Neural cell (in vitro differentiated cells): ENCODE results near the gene CAGE1.

Source experiments
- EZH2 ChIP-seq: fragments of 200-600, 300-800 bp; shearing (Covaris generic), sonication (generic); IDR thresholded peaks from 2 replicates; pipeline ENCODE4 v1.6.1; 2014; ENCODE audit warnings: antibody characterized with exemption, low read length, borderline replicate concordance, mild to moderate bottlenecking; ENCODE audit not compliant: insufficient read depth, poor library complexity, severe bottlenecking
- MXI1 ChIP-seq: fragments of 450-650 bp; conservative IDR thresholded peaks from 2 replicates; pipeline ENCODE4 v1.6.1; 2014; ENCODE audit warnings: antibody characterized with exemption, mild to moderate bottlenecking; ENCODE audit not compliant: poor library complexity, severe bottlenecking
- RAD21 ChIP-seq: fragments of 450-650 bp; conservative IDR thresholded peaks from 2 replicates; pipeline ENCODE4 v1.6.1; 2014; ENCODE audit warnings: antibody characterized with exemption, mild to moderate bottlenecking, moderate library complexity
- TAF1 ChIP-seq: IDR thresholded peaks from 2 replicates; pipeline ENCODE4 v1.6.1; 2012; ENCODE audit warnings: low read depth
- TF ChIP-seq, protein P1 (sequence below): IDR thresholded peaks from 2 replicates; pipeline ENCODE4 v1.6.1; 2012; ENCODE audit warnings: borderline replicate concordance
- TF ChIP-seq, protein P2 (sequence below): fragments of 450-650 bp; IDR thresholded peaks from 2 replicates; pipeline ENCODE4 v1.5.1; 2014; ENCODE audit warnings: antibody characterized with exemption, mild to moderate bottlenecking, moderate library complexity; ENCODE audit not compliant: poor library complexity, severe bottlenecking

GRCh38 chr6:7296602-7297001 lies 92.9 kb downstream of the CAGE1 start:
- TF ChIP-seq, protein P1, sequence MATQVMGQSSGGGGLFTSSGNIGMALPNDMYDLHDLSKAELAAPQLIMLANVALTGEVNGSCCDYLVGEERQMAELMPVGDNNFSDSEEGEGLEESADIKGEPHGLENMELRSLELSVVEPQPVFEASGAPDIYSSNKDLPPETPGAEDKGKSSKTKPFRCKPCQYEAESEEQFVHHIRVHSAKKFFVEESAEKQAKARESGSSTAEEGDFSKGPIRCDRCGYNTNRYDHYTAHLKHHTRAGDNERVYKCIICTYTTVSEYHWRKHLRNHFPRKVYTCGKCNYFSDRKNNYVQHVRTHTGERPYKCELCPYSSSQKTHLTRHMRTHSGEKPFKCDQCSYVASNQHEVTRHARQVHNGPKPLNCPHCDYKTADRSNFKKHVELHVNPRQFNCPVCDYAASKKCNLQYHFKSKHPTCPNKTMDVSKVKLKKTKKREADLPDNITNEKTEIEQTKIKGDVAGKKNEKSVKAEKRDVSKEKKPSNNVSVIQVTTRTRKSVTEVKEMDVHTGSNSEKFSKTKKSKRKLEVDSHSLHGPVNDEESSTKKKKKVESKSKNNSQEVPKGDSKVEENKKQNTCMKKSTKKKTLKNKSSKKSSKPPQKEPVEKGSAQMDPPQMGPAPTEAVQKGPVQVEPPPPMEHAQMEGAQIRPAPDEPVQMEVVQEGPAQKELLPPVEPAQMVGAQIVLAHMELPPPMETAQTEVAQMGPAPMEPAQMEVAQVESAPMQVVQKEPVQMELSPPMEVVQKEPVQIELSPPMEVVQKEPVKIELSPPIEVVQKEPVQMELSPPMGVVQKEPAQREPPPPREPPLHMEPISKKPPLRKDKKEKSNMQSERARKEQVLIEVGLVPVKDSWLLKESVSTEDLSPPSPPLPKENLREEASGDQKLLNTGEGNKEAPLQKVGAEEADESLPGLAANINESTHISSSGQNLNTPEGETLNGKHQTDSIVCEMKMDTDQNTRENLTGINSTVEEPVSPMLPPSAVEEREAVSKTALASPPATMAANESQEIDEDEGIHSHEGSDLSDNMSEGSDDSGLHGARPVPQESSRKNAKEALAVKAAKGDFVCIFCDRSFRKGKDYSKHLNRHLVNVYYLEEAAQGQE, result no peak
- TF ChIP-seq, protein P2, sequence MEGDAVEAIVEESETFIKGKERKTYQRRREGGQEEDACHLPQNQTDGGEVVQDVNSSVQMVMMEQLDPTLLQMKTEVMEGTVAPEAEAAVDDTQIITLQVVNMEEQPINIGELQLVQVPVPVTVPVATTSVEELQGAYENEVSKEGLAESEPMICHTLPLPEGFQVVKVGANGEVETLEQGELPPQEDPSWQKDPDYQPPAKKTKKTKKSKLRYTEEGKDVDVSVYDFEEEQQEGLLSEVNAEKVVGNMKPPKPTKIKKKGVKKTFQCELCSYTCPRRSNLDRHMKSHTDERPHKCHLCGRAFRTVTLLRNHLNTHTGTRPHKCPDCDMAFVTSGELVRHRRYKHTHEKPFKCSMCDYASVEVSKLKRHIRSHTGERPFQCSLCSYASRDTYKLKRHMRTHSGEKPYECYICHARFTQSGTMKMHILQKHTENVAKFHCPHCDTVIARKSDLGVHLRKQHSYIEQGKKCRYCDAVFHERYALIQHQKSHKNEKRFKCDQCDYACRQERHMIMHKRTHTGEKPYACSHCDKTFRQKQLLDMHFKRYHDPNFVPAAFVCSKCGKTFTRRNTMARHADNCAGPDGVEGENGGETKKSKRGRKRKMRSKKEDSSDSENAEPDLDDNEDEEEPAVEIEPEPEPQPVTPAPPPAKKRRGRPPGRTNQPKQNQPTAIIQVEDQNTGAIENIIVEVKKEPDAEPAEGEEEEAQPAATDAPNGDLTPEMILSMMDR, result no peak
- TF ChIP-seq TAF1 (no peak), EZH2 (no peak), RAD21 (no peak), MXI1 (no peak)
